GM23338 (cell line): ENCODE results near the gene COQ10A. TPM values are rescaled to one million over a fixed set of nuclear protein-coding genes. Genes with fewer than 3 reads are reported as not detected.
A peak's percentile ranks its signal among the peaks of the same experiment; 100 is the strongest.

ENCODE experiments used
- ATAC-seq: fragments of 200-7000 bp; cut with Tn5 transposase; 3 replicates; pipeline ENCODE4 v1.9.1; 2020
- DNase-seq: peaks from one replicate; pipeline ENCODE4 v3.0.0-alpha.2; 2015; ENCODE audit warnings: low spot score
- H2AFZ ChIP-seq: fragments of 200-600 bp; sonication (generic); 2 replicates; pipeline ENCODE4 v1.8.0; 2016; ENCODE audit warnings: antibody characterized with exemption, mild to moderate bottlenecking, moderate library complexity
- H3F3A ChIP-seq: fragments of 200-600 bp; sonication (generic); replicated peaks from 2 replicates; pipeline ENCODE4 v1.8.0; 2017; ENCODE audit warnings: antibody characterized with exemption, mixed run types, low read depth
- H3K27ac ChIP-seq: fragments of 200-600 bp; sonication (generic); 2 replicates; pipeline ENCODE4 v1.6.1; 2016; ENCODE audit warnings: low read depth
- H3K27me3 ChIP-seq: fragments of 200-600 bp; sonication (generic); 2 replicates; pipeline ENCODE4 v1.8.0; 2016; ENCODE audit warnings: mild to moderate bottlenecking, mixed run types, moderate library complexity; ENCODE audit not compliant: insufficient read depth
- H3K36me3 ChIP-seq: fragments of 200-600 bp; sonication (generic); 2 replicates; pipeline ENCODE4 v1.8.0; 2016; ENCODE audit warnings: mild to moderate bottlenecking; ENCODE audit not compliant: insufficient read depth
- H3K4me1 ChIP-seq: fragments of 200-600 bp; sonication (generic); 2 replicates; pipeline ENCODE4 v1.8.0; 2016; ENCODE audit warnings: mild to moderate bottlenecking, moderate library complexity; ENCODE audit not compliant: insufficient read depth
- H3K4me2 ChIP-seq: fragments of 200-600 bp; sonication (generic); 2 replicates; pipeline ENCODE4 v1.7.1; 2017; ENCODE audit warnings: mixed run types
- H3K4me3 ChIP-seq: fragments of 200-600 bp; sonication (generic); 2 replicates; pipeline ENCODE4 v1.6.1; 2016; ENCODE audit warnings: mixed run types
- H3K79me2 ChIP-seq: fragments of 200-600 bp; sonication (generic); replicated peaks from 2 replicates; pipeline ENCODE4 v1.8.0; 2017; ENCODE audit warnings: mild to moderate bottlenecking; ENCODE audit not compliant: insufficient read depth
- H3K9me2 ChIP-seq: fragments of 200-600 bp; sonication (generic); 2 replicates; pipeline ENCODE4 v1.8.0; 2017; ENCODE audit not compliant: insufficient read depth
- H4K20me1 ChIP-seq: fragments of 200-600 bp; sonication (generic); replicated peaks from 2 replicates; pipeline ENCODE4 v1.8.0; 2017; ENCODE audit warnings: mild to moderate bottlenecking; ENCODE audit not compliant: insufficient read depth
- H3K27ac Mint-ChIP-seq: 2 replicates; pipeline ENCODE4 v1.8.0; 2020; ENCODE audit warnings: inconsistent platforms, mild to moderate bottlenecking, moderate library complexity, mixed read lengths
- H3K27me3 Mint-ChIP-seq: 3 replicates; pipeline ENCODE4 v1.8.0; 2022; ENCODE audit warnings: low read depth, mild to moderate bottlenecking, moderate library complexity, mixed read lengths, inconsistent platforms; ENCODE audit not compliant: insufficient read depth, poor library complexity
- H3K36me3 Mint-ChIP-seq: 3 replicates; pipeline ENCODE4 v1.8.0; 2021; ENCODE audit warnings: low read depth, mild to moderate bottlenecking, inconsistent platforms, moderate library complexity, mixed read lengths
- H3K4me1 Mint-ChIP-seq: 3 replicates; pipeline ENCODE4 v1.8.0; 2020; ENCODE audit warnings: mild to moderate bottlenecking, inconsistent platforms, mixed read lengths
- H3K4me3 Mint-ChIP-seq: 3 replicates; pipeline ENCODE4 v1.8.0; 2021; ENCODE audit warnings: moderate library complexity, mild to moderate bottlenecking, inconsistent platforms, mixed read lengths
- H3K9me3 Mint-ChIP-seq: 3 replicates; pipeline ENCODE4 v1.8.0; 2020; ENCODE audit warnings: moderate library complexity, mild to moderate bottlenecking, inconsistent platforms, mixed read lengths
- CREB1 ChIP-seq: fragments of 250-450 bp; sonication (Bioruptor Pico); IDR thresholded peaks from 2 replicates; pipeline ENCODE4 v1.5.0; 2020; ENCODE audit warnings: low read depth, mild to moderate bottlenecking, moderate library complexity
- ETS1 ChIP-seq: IDR thresholded peaks from 2 replicates; pipeline ENCODE4 v1.6.1; 2016; ENCODE audit warnings: antibody characterized with exemption
- EZH2 ChIP-seq: fragments of 200-600 bp; sonication (generic); IDR thresholded peaks from one replicate; pipeline ENCODE4 v1.8.0; 2017; ENCODE audit warnings: antibody characterized with exemption, mild to moderate bottlenecking, low read depth; ENCODE audit not compliant: unreplicated experiment
- EZH2phosphoT487 ChIP-seq: fragments of 200-600 bp; sonication (generic); IDR thresholded peaks from one replicate; pipeline ENCODE4 v1.8.1; 2018; ENCODE audit warnings: antibody characterized with exemption; ENCODE audit not compliant: unreplicated experiment
- JUNB ChIP-seq: IDR thresholded peaks from one replicate; pipeline ENCODE4 v1.6.1; 2016; ENCODE audit warnings: antibody characterized with exemption; ENCODE audit not compliant: unreplicated experiment
- NANOG ChIP-seq: IDR thresholded peaks from 2 replicates; pipeline ENCODE4 v1.6.1; 2016; ENCODE audit warnings: antibody characterized with exemption, borderline replicate concordance
- POLR2AphosphoS5 ChIP-seq: IDR thresholded peaks from 2 replicates; pipeline ENCODE4 v1.6.1; 2016; ENCODE audit warnings: antibody characterized with exemption, low read depth
- STAT1 ChIP-seq: IDR thresholded peaks from one replicate; pipeline ENCODE4 v1.6.1; 2016; ENCODE audit warnings: antibody characterized with exemption; ENCODE audit not compliant: unreplicated experiment
- ZNF114 ChIP-seq: fragments of 250-450 bp; sonication (Bioruptor Pico); IDR thresholded peaks from 2 replicates; pipeline ENCODE4 v1.5.0; 2020; ENCODE audit warnings: mild to moderate bottlenecking, moderate library complexity
- ZNF331 ChIP-seq: fragments of 250-450 bp; sonication (Bioruptor Pico); IDR thresholded peaks from 2 replicates; pipeline ENCODE4 v1.5.0; 2020; ENCODE audit warnings: low read depth, mild to moderate bottlenecking, moderate library complexity
- polyA plus RNA-seq: library from polyadenylated mRNA; unstranded; fragments of >200 nt; fragmentation: Nextera tagmentation; extraction: Ambion mirVana; gene quantifications from 2 replicates; pipeline ENCODE4 v1.2.1, GENCODE V29; 2016
- total RNA-seq: library from RNA; depleted of rRNA; stranded (reverse); fragments of >200 nt; shearing (Covaris generic); gene quantifications from 2 replicates; pipeline ENCODE4 v1.2.3, GENCODE V29; 2014
- TF ChIP-seq, protein P1 (sequence below): IDR thresholded peaks from one replicate; pipeline ENCODE4 v1.6.1; 2018; ENCODE audit warnings: antibody characterized with exemption; ENCODE audit not compliant: unreplicated experiment
- TF ChIP-seq, protein P2 (sequence below): fragments of 250-450 bp; sonication (Bioruptor Pico); IDR thresholded peaks from 2 replicates; pipeline ENCODE4 v1.5.0; 2020; ENCODE audit warnings: mild to moderate bottlenecking, moderate library complexity

The COQ10A gene
- total and polyA plus RNA-seq, 2 experiments from 2014 or later = 12.8 to 15.2 TPM

GRCh38 chr12:56237552-56237951 is 29.2 kb upstream of the COQ10A start:
- Histone ChIP-seq H4K20me1 (peaks cover 7% of the 10 kb centered on the region; the same call in 1 of the 2 replicates), H2AFZ (no peak overlapping the region), H3F3A (peaks cover 4% of the 10 kb centered on the region; the same call in 1 of the 2 replicates), H3K27me3 (peaks cover 4% of the 10 kb centered on the region; the same call in 1 of the 2 replicates), H3K9me2 (no peaks in the 10 kb centered on the region), H3K79me2 (no peaks in the 10 kb centered on the region), H3K4me1 (no peaks in the 10 kb centered on the region), H3K4me3 (no peak overlapping the region), H3K4me2 (no peak overlapping the region), H3K27ac (no peak overlapping the region), H3K36me3 (peaks cover 17% of the 10 kb centered on the region; the same call in 1 of the 2 replicates)
- Mint-ChIP-seq H3K36me3 (peaks cover 20% of the 10 kb centered on the region), H3K4me3 (no peak overlapping the region), H3K4me1 (peaks cover 10% of the 10 kb centered on the region; the same call in 2 of the 3 replicates), H3K27me3 (peaks cover 22% of the 10 kb centered on the region), H3K27ac (0 out of 2 replicates have a peak overlapping the region, but pooled peaks have one; percentile 57), H3K9me3 (no peaks in the 10 kb centered on the region)
- TF ChIP-seq, protein P1, sequence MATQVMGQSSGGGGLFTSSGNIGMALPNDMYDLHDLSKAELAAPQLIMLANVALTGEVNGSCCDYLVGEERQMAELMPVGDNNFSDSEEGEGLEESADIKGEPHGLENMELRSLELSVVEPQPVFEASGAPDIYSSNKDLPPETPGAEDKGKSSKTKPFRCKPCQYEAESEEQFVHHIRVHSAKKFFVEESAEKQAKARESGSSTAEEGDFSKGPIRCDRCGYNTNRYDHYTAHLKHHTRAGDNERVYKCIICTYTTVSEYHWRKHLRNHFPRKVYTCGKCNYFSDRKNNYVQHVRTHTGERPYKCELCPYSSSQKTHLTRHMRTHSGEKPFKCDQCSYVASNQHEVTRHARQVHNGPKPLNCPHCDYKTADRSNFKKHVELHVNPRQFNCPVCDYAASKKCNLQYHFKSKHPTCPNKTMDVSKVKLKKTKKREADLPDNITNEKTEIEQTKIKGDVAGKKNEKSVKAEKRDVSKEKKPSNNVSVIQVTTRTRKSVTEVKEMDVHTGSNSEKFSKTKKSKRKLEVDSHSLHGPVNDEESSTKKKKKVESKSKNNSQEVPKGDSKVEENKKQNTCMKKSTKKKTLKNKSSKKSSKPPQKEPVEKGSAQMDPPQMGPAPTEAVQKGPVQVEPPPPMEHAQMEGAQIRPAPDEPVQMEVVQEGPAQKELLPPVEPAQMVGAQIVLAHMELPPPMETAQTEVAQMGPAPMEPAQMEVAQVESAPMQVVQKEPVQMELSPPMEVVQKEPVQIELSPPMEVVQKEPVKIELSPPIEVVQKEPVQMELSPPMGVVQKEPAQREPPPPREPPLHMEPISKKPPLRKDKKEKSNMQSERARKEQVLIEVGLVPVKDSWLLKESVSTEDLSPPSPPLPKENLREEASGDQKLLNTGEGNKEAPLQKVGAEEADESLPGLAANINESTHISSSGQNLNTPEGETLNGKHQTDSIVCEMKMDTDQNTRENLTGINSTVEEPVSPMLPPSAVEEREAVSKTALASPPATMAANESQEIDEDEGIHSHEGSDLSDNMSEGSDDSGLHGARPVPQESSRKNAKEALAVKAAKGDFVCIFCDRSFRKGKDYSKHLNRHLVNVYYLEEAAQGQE = no peak
- TF ChIP-seq, protein P2, sequence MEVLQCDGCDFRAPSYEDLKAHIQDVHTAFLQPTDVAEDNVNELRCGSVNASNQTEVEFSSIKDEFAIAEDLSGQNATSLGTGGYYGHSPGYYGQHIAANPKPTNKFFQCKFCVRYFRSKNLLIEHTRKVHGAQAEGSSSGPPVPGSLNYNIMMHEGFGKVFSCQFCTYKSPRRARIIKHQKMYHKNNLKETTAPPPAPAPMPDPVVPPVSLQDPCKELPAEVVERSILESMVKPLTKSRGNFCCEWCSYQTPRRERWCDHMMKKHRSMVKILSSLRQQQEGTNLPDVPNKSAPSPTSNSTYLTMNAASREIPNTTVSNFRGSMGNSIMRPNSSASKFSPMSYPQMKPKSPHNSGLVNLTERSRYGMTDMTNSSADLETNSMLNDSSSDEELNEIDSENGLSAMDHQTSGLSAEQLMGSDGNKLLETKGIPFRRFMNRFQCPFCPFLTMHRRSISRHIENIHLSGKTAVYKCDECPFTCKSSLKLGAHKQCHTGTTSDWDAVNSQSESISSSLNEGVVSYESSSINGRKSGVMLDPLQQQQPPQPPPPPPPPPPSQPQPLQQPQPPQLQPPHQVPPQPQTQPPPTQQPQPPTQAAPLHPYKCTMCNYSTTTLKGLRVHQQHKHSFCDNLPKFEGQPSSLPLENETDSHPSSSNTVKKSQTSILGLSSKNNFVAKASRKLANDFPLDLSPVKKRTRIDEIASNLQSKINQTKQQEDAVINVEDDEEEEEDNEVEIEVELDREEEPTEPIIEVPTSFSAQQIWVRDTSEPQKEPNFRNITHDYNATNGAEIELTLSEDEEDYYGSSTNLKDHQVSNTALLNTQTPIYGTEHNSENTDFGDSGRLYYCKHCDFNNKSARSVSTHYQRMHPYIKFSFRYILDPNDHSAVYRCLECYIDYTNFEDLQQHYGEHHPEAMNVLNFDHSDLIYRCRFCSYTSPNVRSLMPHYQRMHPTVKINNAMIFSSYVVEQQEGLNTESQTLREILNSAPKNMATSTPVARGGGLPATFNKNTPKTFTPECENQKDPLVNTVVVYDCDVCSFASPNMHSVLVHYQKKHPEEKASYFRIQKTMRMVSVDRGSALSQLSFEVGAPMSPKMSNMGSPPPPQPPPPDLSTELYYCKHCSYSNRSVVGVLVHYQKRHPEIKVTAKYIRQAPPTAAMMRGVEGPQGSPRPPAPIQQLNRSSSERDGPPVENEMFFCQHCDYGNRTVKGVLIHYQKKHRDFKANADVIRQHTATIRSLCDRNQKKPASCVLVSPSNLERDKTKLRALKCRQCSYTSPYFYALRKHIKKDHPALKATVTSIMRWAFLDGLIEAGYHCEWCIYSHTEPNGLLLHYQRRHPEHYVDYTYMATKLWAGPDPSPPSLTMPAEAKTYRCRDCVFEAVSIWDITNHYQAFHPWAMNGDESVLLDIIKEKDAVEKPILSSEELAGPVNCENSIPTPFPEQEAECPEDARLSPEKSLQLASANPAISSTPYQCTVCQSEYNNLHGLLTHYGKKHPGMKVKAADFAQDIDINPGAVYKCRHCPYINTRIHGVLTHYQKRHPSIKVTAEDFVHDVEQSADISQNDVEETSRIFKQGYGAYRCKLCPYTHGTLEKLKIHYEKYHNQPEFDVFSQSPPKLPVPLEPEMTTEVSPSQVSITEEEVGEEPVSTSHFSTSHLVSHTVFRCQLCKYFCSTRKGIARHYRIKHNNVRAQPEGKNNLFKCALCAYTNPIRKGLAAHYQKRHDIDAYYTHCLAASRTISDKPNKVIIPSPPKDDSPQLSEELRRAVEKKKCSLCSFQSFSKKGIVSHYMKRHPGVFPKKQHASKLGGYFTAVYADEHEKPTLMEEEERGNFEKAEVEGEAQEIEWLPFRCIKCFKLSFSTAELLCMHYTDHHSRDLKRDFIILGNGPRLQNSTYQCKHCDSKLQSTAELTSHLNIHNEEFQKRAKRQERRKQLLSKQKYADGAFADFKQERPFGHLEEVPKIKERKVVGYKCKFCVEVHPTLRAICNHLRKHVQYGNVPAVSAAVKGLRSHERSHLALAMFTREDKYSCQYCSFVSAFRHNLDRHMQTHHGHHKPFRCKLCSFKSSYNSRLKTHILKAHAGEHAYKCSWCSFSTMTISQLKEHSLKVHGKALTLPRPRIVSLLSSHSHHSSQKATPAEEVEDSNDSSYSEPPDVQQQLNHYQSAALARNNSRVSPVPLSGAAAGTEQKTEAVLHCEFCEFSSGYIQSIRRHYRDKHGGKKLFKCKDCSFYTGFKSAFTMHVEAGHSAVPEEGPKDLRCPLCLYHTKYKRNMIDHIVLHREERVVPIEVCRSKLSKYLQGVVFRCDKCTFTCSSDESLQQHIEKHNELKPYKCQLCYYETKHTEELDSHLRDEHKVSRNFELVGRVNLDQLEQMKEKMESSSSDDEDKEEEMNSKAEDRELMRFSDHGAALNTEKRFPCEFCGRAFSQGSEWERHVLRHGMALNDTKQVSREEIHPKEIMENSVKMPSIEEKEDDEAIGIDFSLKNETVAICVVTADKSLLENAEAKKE (CRISPR knock-in tag) = no peak
- no peak for TF ChIP-seq EZH2
- TF ChIP-seq STAT1 = no peak
- TF ChIP-seq POLR2AphosphoS5 = no peak
- no peak for TF ChIP-seq ETS1
- no peak for TF ChIP-seq JUNB
- no peak for TF ChIP-seq NANOG
- no peak for TF ChIP-seq ZNF114 (CRISPR knock-in tag)
- TF ChIP-seq EZH2phosphoT487 = no peak
- TF ChIP-seq CREB1 (CRISPR knock-in tag) = no peak
- TF ChIP-seq ZNF331 = no peak
- ATAC-seq (peak; percentile 69), DNase-seq (peak; percentile 53)
